Measurements from ENCODE around the gene ZRANB1. TPM values are rescaled to one million over a fixed set of nuclear protein-coding genes. Genes with fewer than 3 reads are reported as not detected.

Gene ZRANB1
- total and polyA plus RNA-seq, 2 of the 13 experiments (the other 11 are each of a cell fraction or from before 2014, with no cell fraction given) = 10.3 to 19.6 TPM

- peak; percentile 63 for ATAC-seq
- H3K9me3 ChIP-seq (ENCODE audit: low read length) = peaks cover 5% of the 10 kb centered on the region; the same call in 1 of the 2 replicates
- no peak overlapping the region for H2AFZ ChIP-seq (ENCODE audit: low read length)
- peaks cover 22 to 68% of the 10 kb centered on the region in 2 experiments for H3K27me3 ChIP-seq (ENCODE audit: control insufficient read depth in 1 of 2, insufficient read depth in 2 of 2, low read length in 2 of 2)
- WGBS (ENCODE audit: low lambda C conversion rate) = 0% methylated on average over 1 of the region's 21 CpGs
- H3K9ac ChIP-seq (ENCODE audit: insufficient read depth, low read depth, low read length) = no peak overlapping the region
- POLR2A ChIA-PET = no interaction called here
- intact Hi-C loops (cut with micrococcal nuclease; ENCODE audit: unreplicated experiment) (no loop called here), in situ Hi-C loops (cut with HindIII; ENCODE audit: extremely low pct_ligation_motif_present, low pct_unique_long_range_greater_than_20kb) (no loop called here)
- H3K79me2 ChIP-seq (ENCODE audit: insufficient read depth, low read length) = no peaks in the 10 kb centered on the region
- H3K4me1 ChIP-seq (ENCODE audit: insufficient read depth, low read length) = peaks cover 14% of the 10 kb centered on the region
- peak overlapping the region; percentile 28; the same call in 1 of the 2 replicates for H3K4me2 ChIP-seq (ENCODE audit: low read depth, low read length)
- CTCF ChIA-PET (ENCODE audit: low intra/inter-chr PET ratio, low total read pairs) = no interaction called here
- peak; percentile 10 for DNase-seq (ENCODE audit: low spot score)
- no TSS peak for BruUV-seq (replicated peaks)
- no peak overlapping the region for H3K27ac ChIP-seq (ENCODE audit: extremely low read length, insufficient read depth, low read length)
- no peak for FAIRE-seq
- H4K20me1 ChIP-seq (ENCODE audit: insufficient read depth, low read length) = no peaks in the 10 kb centered on the region
- no peaks in the 10 kb centered on the region for H3K36me3 ChIP-seq (replicated peaks in 1 of 2; ENCODE audit: control insufficient read depth in 1 of 2, insufficient read depth in 2 of 2, low read length in 2 of 2)
- no peak overlapping the region; a peak in 1 of 6 replicates for H3K4me3 ChIP-seq (replicated peaks in 1 of 3; ENCODE audit: insufficient read depth in 1 of 3, low read depth in 2 of 3, low read length in 3 of 3)
- TF ChIP-seq KDM2A (CRISPR knock-in tag; IDR thresholded peaks at IDR 0.05; ENCODE audit: borderline replicate concordance, low read depth) (no peak), ZNF501 (CRISPR knock-in tag; IDR thresholded peaks at IDR 0.05) (0 out of 2 replicates have a peak, but pooled peaks have one; percentile 21), ZNF317 (CRISPR knock-in tag; IDR thresholded peaks at IDR 0.05) (0 out of 2 replicates have a peak, but pooled peaks have one; percentile 44), ZSCAN22 (CRISPR knock-in tag; IDR thresholded peaks at IDR 0.05) (no peak), NONO (IDR thresholded peaks at IDR 0.05) (no peak), NONO (CRISPR knock-in tag; conservative IDR thresholded peaks at IDR 0.05) (no peak), HCFC1 (IDR thresholded peaks at IDR 0.05; ENCODE audit: low read depth, low read length) (no peak), ZNF180 (CRISPR knock-in tag; IDR thresholded peaks at IDR 0.05; ENCODE audit: borderline replicate concordance, low read depth) (no peak), SRSF9 (IDR thresholded peaks at IDR 0.05; ENCODE audit: borderline replicate concordance, insufficient read depth, low read depth, low read length, poor library complexity, severe bottlenecking) (no peak), LBX2 (CRISPR knock-in tag; IDR thresholded peaks at IDR 0.05; ENCODE audit: borderline replicate concordance) (no peak), BATF2 (CRISPR knock-in tag; IDR thresholded peaks at IDR 0.05) (no peak), ZNF333 (CRISPR knock-in tag; IDR thresholded peaks at IDR 0.05; ENCODE audit: borderline replicate concordance) (no peak), SIX4 (CRISPR knock-in tag; IDR thresholded peaks at IDR 0.05) (peak; percentile 64; the same call in 1 of the 2 replicates), USF2 (IDR thresholded peaks at IDR 0.05; ENCODE audit: low read depth, low read length) (peak; percentile 61; the same call in 1 of the 2 replicates), USF2 (CRISPR knock-in tag; IDR thresholded peaks at IDR 0.05; ENCODE audit: borderline replicate concordance) (peak; percentile 84; the same call in 1 of the 2 replicates), ZBTB14 (CRISPR knock-in tag; IDR thresholded peaks at IDR 0.05) (no peak)
Measured at GRCh38 chr10:125023255-125023654, 81.3 kb downstream of the ZRANB1 start.

All from HepG2 (cell line).